DND-41 (cell line): ENCODE data around the gene PPP4C.

Source experiments
- ATAC-seq: fragments of 200-7000 bp; cut with Tn5 transposase; 3 replicates; pipeline ENCODE4 v1.9.1; 2021; ENCODE audit warnings: low read depth; ENCODE audit not compliant: insufficient read depth
- DNase-seq: peaks from one replicate; pipeline ENCODE4 v3.0.0-alpha.2; 2020
- H2AFZ ChIP-seq: 2 replicates; pipeline ENCODE4 v1.6.0; 2012; ENCODE audit warnings: low read depth, low read length
- H3K27ac ChIP-seq: 2 replicates; pipeline ENCODE4 v1.5.1; 2012; ENCODE audit warnings: low read length, inconsistent platforms
- H3K27me3 ChIP-seq: fragments of 200-600 bp; sonication (generic); 2 replicates; pipeline ENCODE4 v1.6.0; 2012; ENCODE audit warnings: low read length, mild to moderate bottlenecking, inconsistent platforms; ENCODE audit not compliant: insufficient read depth, poor library complexity
- H3K36me3 ChIP-seq: 2 replicates; pipeline ENCODE4 v1.5.1; 2012; ENCODE audit warnings: low read length, inconsistent platforms; ENCODE audit not compliant: insufficient read depth
- H3K4me1 ChIP-seq: 2 replicates; pipeline ENCODE4 v1.5.1; 2012; ENCODE audit warnings: mild to moderate bottlenecking, low read length; ENCODE audit not compliant: insufficient read depth
- H3K4me2 ChIP-seq: 2 replicates; pipeline ENCODE4 v1.6.0; 2012; ENCODE audit warnings: mild to moderate bottlenecking, moderate library complexity, low read length, inconsistent platforms; ENCODE audit not compliant: insufficient read depth
- H3K4me3 ChIP-seq, 2 experiments: fragments of 200-600 bp in 1 of 2; shearing (Covaris generic) in 1 of 2; 2 replicates each; pipeline ENCODE4 v1.5.1; 2012 to 2016; ENCODE audit warnings: inconsistent platforms in 2 of 2, low read length in 2 of 2, mild to moderate bottlenecking in 2 of 2, low read depth in 1 of 2, moderate library complexity in 1 of 2
- H3K79me2 ChIP-seq: 2 replicates; pipeline ENCODE4 v1.6.0; 2012; ENCODE audit warnings: low read length, inconsistent platforms; ENCODE audit not compliant: insufficient read depth
- H3K9ac ChIP-seq: 2 replicates; pipeline ENCODE4 v1.6.0; 2012; ENCODE audit warnings: low read depth, mild to moderate bottlenecking, inconsistent platforms, low read length, moderate library complexity
- H3K9me3 ChIP-seq: 2 replicates; pipeline ENCODE4 v1.5.1; 2012; ENCODE audit warnings: low read length, moderate library complexity, mild to moderate bottlenecking, inconsistent platforms; ENCODE audit not compliant: insufficient read depth, severe bottlenecking
- H4K20me1 ChIP-seq: 2 replicates; pipeline ENCODE4 v1.6.0; 2012; ENCODE audit warnings: low read length; ENCODE audit not compliant: insufficient read depth
- CTCF ChIP-seq: IDR thresholded peaks from 2 replicates; pipeline ENCODE4 v1.5.1; 2012; ENCODE audit warnings: borderline replicate concordance, low read length, moderate library complexity, mild to moderate bottlenecking; ENCODE audit not compliant: poor library complexity, severe bottlenecking; ENCODE audit errors: extremely low read depth
- EZH2 ChIP-seq: IDR thresholded peaks from 3 replicates; pipeline ENCODE4 v1.6.1; 2012; ENCODE audit warnings: borderline replicate concordance, low read depth, mild to moderate bottlenecking, moderate library complexity, low read length, inconsistent platforms; ENCODE audit not compliant: severe bottlenecking

The PPP4C gene

GRCh38 chr16:30077656-30078055, 1.9 kb downstream of the PPP4C start:
- Histone ChIP-seq H2AFZ (no peak overlapping the region), H4K20me1 (peaks cover 46% of the 10 kb centered on the region), H3K9ac (peak overlapping the region; percentile 73; the same call in 1 of the 2 replicates), H3K4me1 (peaks cover 32% of the 10 kb centered on the region), H3K27ac (peak overlapping the region; percentile 33; the same call in 1 of the 2 replicates), H3K36me3 (peaks cover 57% of the 10 kb centered on the region), H3K9me3 (no peaks in the 10 kb centered on the region), H3K79me2 (peaks cover 57% of the 10 kb centered on the region), H3K27me3 (no peaks in the 10 kb centered on the region), H3K4me3 (peak overlapping the region in 1 of 2 experiments; percentile 70; a peak in 2 of 4 replicates), H3K4me2 (peak overlapping the region; percentile 96)
- ATAC-seq = no peak
- no peak for DNase-seq
- TF ChIP-seq EZH2 = no peak
- no peak for TF ChIP-seq CTCF

GRCh38 chr16:30078744-30079143, 3.0 kb downstream of the PPP4C start:
- Histone ChIP-seq H3K79me2 (peaks cover 57% of the 10 kb centered on the region), H4K20me1 (peaks cover 52% of the 10 kb centered on the region), H3K9me3 (no peaks in the 10 kb centered on the region), H3K36me3 (peaks cover 67% of the 10 kb centered on the region), H3K27ac (no peak overlapping the region), H3K4me1 (peaks cover 32% of the 10 kb centered on the region), H3K4me3 (no peak overlapping the region), H3K4me2 (no peak overlapping the region), H3K27me3 (no peaks in the 10 kb centered on the region), H3K9ac (no peak overlapping the region), H2AFZ (no peak overlapping the region)
- TF ChIP-seq EZH2 (no peak), CTCF (no peak)
- DNase-seq = no peak
- ATAC-seq = no peak

- DNase-seq (no peak), ATAC-seq (no peak)
- Histone ChIP-seq H3K27me3 (no peaks in the 10 kb centered on the region), H3K4me2 (no peak overlapping the region), H3K27ac (no peak overlapping the region), H2AFZ (no peak overlapping the region), H3K9me3 (no peaks in the 10 kb centered on the region), H3K79me2 (peaks cover 57% of the 10 kb centered on the region), H3K4me3 (no peak overlapping the region), H3K36me3 (peaks cover 74% of the 10 kb centered on the region), H3K4me1 (peaks cover 32% of the 10 kb centered on the region), H4K20me1 (peaks cover 52% of the 10 kb centered on the region), H3K9ac (no peak overlapping the region)
- no peak for TF ChIP-seq EZH2
- no peak for TF ChIP-seq CTCF
Measured at GRCh38 chr16:30079480-30079879, 3.7 kb downstream of the PPP4C start.
